Measurements from ENCODE around the gene PROSER3. TPM values are rescaled to one million over a fixed set of nuclear protein-coding genes. Genes with fewer than 3 reads are reported as not detected.
A peak's percentile ranks its signal among the peaks of the same experiment; 100 is the strongest.

Gene PROSER3
- total and polyA plus RNA-seq, 9 of the 15 experiments (the other 6 are each of a cell fraction or from before 2014, with no cell fraction given) = 1.0 to 39.5 (median 5.1) TPM

DNA sequence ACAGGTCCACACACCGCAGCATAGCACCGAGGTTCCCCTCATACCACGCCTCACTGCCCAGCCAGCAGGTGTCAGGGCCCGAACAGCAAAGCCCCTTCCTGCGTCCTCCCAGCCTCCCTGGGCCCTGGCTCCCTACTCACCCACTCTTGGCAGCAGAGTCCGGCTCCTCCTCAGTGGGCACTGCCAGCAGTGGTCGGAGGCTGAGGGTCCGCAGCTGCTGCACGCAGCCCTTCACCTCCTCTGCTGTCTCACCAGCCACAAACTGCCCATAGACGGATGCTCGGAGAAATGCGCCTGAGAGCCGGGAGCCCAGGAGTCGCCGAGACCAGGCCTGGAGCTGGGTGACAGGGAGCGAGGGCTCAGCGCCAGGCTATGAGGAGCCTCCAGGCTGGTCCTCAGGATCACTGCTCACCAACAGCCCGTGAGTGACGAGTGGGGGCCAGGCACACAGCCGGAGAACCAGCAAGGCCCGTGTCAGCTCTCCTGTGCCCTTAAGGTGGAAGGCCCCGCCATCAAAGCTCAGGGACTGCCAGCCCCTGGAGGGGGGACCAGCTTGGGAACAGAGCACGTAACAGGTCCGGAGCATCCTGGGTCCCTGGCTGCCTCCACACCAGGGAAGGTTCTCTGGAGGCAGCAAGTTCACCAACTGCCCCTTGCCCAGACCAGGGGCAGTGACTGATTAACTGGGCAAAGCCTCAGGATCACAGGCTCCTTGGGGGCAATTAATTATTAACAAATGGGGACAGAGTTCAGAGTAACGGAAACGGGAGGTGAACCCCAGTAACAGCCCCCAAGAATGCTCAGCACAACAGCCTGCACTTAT lies 54.5 kb downstream of the PROSER3 start, which contains the start of gene PRODH2:
Gene PRODH2, minus strand, starts transcription at position 626 of the 823 bp plus-strand sequence. Its CDS starts 40 bp downstream, at position 586.
- no peak within 1 kb of the TSS for H3K27ac ChIP-seq (ENCODE audit: extremely low read depth, low read depth, low read length)
- CTCF ChIA-PET (ENCODE audit: low intra/inter-chr PET ratio) = no interaction called here
- 30% methylated on average over 26 of the region's 26 CpGs for WGBS (ENCODE audit: insufficient coverage, low coverage, missing lambda C conversion rate)
- in situ Hi-C loops (cut with MboI) (no loop called here), intact Hi-C loops (cut with micrococcal nuclease) (no loop called here)
- POLR2A ChIA-PET = interaction anchor here (0.9 kb wide), 1 partner anchor 10 kb away, joined by 3 read pairs; no protein-coding TSS in a partner anchor
- no peaks in the 10 kb centered on the region for H3K79me2 ChIP-seq (ENCODE audit: control insufficient read depth, insufficient read depth, low read length)
- ATAC-seq = peak; percentile 64
- DNase-seq (ENCODE audit: extremely low read depth in 1 of 4, low spot score in 3 of 4) = peak in 1 of 4 experiments; percentile 7
- H2AFZ ChIP-seq (ENCODE audit: low read depth, low read length) = no peak within 1 kb of the TSS
- H4K20me1 ChIP-seq (replicated peaks; ENCODE audit: control insufficient read depth, insufficient read depth, low read length) = no peaks in the 10 kb centered on the region; the same call in 1 of the 2 replicates
- no peaks in the 10 kb centered on the region for H3K9me1 ChIP-seq (ENCODE audit: control insufficient read depth, insufficient read depth, low read length)
- H3K4me1 ChIP-seq (replicated peaks in 1 of 2; ENCODE audit: control insufficient read depth in 2 of 2, insufficient read depth in 2 of 2, low read length in 2 of 2) = peaks cover 0 to 10% of the 10 kb centered on the region in 2 experiments; a peak in 1 of 5 replicates
- TF ChIP-seq ZNF77 (CRISPR knock-in tag; IDR thresholded peaks at IDR 0.05) = no peak
- no peak for TF ChIP-seq ZNF311 (CRISPR knock-in tag; IDR thresholded peaks at IDR 0.05)
- TF ChIP-seq PURB (CRISPR knock-in tag; IDR thresholded peaks at IDR 0.05; ENCODE audit: low read depth) = no peak
- TF ChIP-seq CBFB (CRISPR knock-in tag; IDR thresholded peaks at IDR 0.05) = no peak
- no peak for TF ChIP-seq FIP1L1 (IDR thresholded peaks at IDR 0.05; ENCODE audit: low read depth, low read length, poor library complexity, severe bottlenecking)
- no peak for TF ChIP-seq OTX1 (CRISPR knock-in tag; IDR thresholded peaks at IDR 0.05)
- no peak for TF ChIP-seq TSC22D4 (tag; IDR thresholded peaks at IDR 0.05)
- no peak for TF ChIP-seq RCOR1 (IDR thresholded peaks at IDR 0.05; ENCODE audit: borderline replicate concordance in 1 of 2, low read depth in 2 of 2, low read length in 2 of 2)
- no peak for TF ChIP-seq CBX8 (IDR thresholded peaks at IDR 0.05; ENCODE audit: borderline replicate concordance, extremely low read depth, low read depth, low read length, poor library complexity, severe bottlenecking)
- TF ChIP-seq, protein P1, sequence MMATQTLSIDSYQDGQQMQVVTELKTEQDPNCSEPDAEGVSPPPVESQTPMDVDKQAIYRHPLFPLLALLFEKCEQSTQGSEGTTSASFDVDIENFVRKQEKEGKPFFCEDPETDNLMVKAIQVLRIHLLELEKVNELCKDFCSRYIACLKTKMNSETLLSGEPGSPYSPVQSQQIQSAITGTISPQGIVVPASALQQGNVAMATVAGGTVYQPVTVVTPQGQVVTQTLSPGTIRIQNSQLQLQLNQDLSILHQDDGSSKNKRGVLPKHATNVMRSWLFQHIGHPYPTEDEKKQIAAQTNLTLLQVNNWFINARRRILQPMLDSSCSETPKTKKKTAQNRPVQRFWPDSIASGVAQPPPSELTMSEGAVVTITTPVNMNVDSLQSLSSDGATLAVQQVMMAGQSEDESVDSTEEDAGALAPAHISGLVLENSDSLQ (IDR thresholded peaks at IDR 0.05) = no peak
- TF ChIP-seq, protein P2, sequence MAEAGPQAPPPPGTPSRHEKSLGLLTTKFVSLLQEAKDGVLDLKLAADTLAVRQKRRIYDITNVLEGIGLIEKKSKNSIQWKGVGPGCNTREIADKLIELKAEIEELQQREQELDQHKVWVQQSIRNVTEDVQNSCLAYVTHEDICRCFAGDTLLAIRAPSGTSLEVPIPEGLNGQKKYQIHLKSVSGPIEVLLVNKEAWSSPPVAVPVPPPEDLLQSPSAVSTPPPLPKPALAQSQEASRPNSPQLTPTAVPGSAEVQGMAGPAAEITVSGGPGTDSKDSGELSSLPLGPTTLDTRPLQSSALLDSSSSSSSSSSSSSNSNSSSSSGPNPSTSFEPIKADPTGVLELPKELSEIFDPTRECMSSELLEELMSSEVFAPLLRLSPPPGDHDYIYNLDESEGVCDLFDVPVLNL (CRISPR knock-in tag; IDR thresholded peaks at IDR 0.05; ENCODE audit: low read depth) = no peak
- TF ChIP-seq, protein P3, sequence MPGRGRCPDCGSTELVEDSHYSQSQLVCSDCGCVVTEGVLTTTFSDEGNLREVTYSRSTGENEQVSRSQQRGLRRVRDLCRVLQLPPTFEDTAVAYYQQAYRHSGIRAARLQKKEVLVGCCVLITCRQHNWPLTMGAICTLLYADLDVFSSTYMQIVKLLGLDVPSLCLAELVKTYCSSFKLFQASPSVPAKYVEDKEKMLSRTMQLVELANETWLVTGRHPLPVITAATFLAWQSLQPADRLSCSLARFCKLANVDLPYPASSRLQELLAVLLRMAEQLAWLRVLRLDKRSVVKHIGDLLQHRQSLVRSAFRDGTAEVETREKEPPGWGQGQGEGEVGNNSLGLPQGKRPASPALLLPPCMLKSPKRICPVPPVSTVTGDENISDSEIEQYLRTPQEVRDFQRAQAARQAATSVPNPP (IDR thresholded peaks at IDR 0.05; ENCODE audit: borderline replicate concordance, insufficient read depth, insufficient read length) = no peak
- H3K27me3 ChIP-seq (ENCODE audit: control insufficient read depth in 2 of 2, insufficient read depth in 2 of 2, low read length in 2 of 2) = peaks cover 6 to 13% of the 10 kb centered on the region in 2 experiments; a peak in 3 of 5 replicates
- H3K9me3 ChIP-seq (replicated peaks; ENCODE audit: control insufficient read depth, insufficient read depth, low read depth, low read length) = no peaks in the 10 kb centered on the region
- 0 out of 4 replicates have a peak within 1 kb of the TSS, but pooled peaks of 1 of the 2 experiments have one; percentile 28 for H3K9ac ChIP-seq (ENCODE audit: insufficient read depth in 1 of 2, low read depth in 2 of 2, low read length in 2 of 2)
- H3K36me3 ChIP-seq (ENCODE audit: control insufficient read depth, insufficient read depth, low read length) = no peaks in the 10 kb centered on the region
- no peak within 1 kb of the TSS for H3K4me2 ChIP-seq (ENCODE audit: insufficient read depth, low read length)
- no TSS peak for BruUV-seq (replicated peaks)
- FAIRE-seq = no peak
- no peak within 1 kb of the TSS for H3K4me3 ChIP-seq

Data from K562 (cell line).